Coronary artery (tissue), 2 donors: ENCODE measurements around the gene PPP4C.

ENCODE experiments used
- DNase-seq: peaks from one replicate; pipeline ENCODE4 v3.0.0-alpha.2; 2017; ENCODE audit warnings: low spot score
- H3K27ac ChIP-seq, 2 donors: fragments of 200-600 bp; sonication (generic); one replicate each; pipeline ENCODE4 v1.5.1; 2016 to 2019
- H3K4me3 ChIP-seq: fragments of 200-600 bp; sonication (generic); 2 replicates; pipeline ENCODE4 v1.5.1; 2016; ENCODE audit warnings: mild to moderate bottlenecking, moderate library complexity
- TF ChIP-seq, protein P1 (sequence below): fragments of 200-600 bp; sonication (generic); IDR thresholded peaks from one replicate; pipeline ENCODE4 v1.5.1; 2019; ENCODE audit warnings: antibody characterized with exemption

Gene PPP4C

DNA sequence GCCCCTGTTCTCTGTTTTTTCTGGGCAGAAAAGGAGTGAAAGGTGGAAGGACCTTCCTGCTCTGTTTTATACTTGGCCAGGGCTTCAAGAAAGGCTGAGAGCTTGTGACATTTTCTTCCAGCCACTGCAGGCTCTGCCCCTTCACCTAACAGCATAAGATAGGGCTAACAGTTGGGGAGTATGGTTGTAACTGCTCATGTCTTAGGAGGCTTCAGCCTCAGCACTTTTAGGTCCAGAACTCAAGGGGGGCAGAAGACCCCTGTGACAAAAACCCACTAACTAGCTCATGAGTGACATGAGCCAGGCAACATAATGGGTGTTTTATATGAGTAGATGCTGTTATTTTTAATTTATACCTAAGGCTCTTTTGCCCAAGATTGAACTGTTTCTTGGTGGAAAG, 5.3 kb upstream of the PPP4C start:
- TF ChIP-seq, protein P1, sequence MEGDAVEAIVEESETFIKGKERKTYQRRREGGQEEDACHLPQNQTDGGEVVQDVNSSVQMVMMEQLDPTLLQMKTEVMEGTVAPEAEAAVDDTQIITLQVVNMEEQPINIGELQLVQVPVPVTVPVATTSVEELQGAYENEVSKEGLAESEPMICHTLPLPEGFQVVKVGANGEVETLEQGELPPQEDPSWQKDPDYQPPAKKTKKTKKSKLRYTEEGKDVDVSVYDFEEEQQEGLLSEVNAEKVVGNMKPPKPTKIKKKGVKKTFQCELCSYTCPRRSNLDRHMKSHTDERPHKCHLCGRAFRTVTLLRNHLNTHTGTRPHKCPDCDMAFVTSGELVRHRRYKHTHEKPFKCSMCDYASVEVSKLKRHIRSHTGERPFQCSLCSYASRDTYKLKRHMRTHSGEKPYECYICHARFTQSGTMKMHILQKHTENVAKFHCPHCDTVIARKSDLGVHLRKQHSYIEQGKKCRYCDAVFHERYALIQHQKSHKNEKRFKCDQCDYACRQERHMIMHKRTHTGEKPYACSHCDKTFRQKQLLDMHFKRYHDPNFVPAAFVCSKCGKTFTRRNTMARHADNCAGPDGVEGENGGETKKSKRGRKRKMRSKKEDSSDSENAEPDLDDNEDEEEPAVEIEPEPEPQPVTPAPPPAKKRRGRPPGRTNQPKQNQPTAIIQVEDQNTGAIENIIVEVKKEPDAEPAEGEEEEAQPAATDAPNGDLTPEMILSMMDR = no peak
- H3K4me3 ChIP-seq = peak overlapping the region; percentile 25
- H3K27ac ChIP-seq = peak overlapping the region in 1 of 2 donors; percentile 54
- no peak for DNase-seq

GRCh38 chr16:30076276-30076791, 540 bp downstream of the PPP4C start:
- H3K27ac ChIP-seq = peak overlapping the region; percentile 82 to 96
- DNase-seq = no peak
- TF ChIP-seq, protein P1 = no peak
- peak overlapping the region; percentile 97 for H3K4me3 ChIP-seq

- TF ChIP-seq, protein P1 = no peak
- DNase-seq = no peak
- Histone ChIP-seq H3K27ac (no peak overlapping the region), H3K4me3 (peak overlapping the region; percentile 97)
These were observed 1.9 kb downstream of the PPP4C start for GRCh38 chr16:30077656-30078055.

- Histone ChIP-seq H3K4me3 (no peak overlapping the region), H3K27ac (no peak overlapping the region)
- no peak for DNase-seq
- TF ChIP-seq, protein P1 = no peak
These were observed 3.0 kb downstream of the PPP4C start for GRCh38 chr16:30078744-30079143.

DNA sequence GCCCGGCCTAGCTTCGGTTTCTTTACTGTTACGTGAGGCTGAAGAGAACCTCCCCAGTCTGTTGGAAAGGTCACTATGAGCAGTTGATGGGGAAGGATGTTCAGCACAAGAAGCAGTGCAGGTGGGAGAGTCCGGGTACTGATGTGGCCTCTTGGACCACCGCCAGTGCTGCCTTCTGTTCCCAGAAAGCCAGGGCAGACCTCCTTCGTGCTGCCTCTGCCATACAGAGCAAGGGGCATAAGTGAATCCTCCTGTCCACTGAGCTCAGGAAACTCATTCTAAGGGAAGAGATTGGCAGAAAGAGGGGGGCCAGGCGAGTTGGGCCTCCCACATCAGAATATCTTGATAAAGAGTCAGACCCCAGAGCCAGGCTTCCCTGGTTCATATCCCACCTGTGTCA, 3.7 kb downstream of the PPP4C start:
- H3K4me3 ChIP-seq = no peak overlapping the region
- no peak for DNase-seq
- TF ChIP-seq, protein P1 = no peak
- no peak overlapping the region for H3K27ac ChIP-seq

DNA sequence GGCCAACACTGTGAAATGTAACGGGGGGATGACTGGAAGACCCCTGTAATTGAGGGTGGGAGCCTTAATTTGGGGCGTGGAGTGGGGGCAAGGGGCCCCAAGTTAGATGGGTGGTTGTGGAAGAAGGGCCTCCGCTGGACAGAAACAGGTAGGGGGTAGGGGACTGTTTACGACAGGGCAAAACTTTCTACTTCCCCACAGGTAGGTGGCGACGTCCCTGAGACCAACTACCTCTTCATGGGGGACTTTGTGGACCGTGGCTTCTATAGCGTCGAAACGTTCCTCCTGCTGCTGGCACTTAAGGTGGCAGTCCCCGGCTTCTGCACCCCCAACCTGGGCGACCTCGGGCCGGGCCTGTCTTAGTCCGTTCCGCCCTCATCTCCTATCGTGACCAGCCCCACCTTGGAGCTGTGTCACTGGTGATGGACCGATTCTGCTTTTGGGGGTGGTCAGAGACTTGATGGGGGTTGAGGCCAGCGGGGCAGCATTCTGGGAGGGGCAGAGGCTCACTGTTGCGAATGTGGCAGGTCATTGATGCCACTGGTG, 6.8 kb downstream of the PPP4C start:
- Histone ChIP-seq H3K27ac (no peak overlapping the region), H3K4me3 (no peak overlapping the region)
- DNase-seq = no peak
- TF ChIP-seq, protein P1 = no peak
